LHCN-M2 (cell line): ENCODE results near the gene JPT2. TPM values are rescaled to one million over a fixed set of nuclear protein-coding genes. Genes with fewer than 3 reads are reported as not detected.

Experiments
- DNase-seq: peaks from one replicate; pipeline ENCODE4 v3.0.0-alpha.2; 2012; ENCODE audit warnings: low read depth
- total RNA-seq: library from RNA; depleted of rRNA; stranded (reverse); fragments of >200 nt; gene quantifications from 2 replicates; pipeline ENCODE4 v1.2.3, GENCODE V29; 2014

The JPT2 gene
- total RNA-seq, 1 experiment from 2014 or later = 59.1 TPM

GRCh38 chr16:1651974-1652312 lies 26.1 kb upstream of the JPT2 start:
- no peak for DNase-seq

- no peak for DNase-seq
Observed at GRCh38 chr16:1653023-1653422, 25.1 kb upstream of the JPT2 start.

- no peak for DNase-seq
Observed at GRCh38 chr16:1654505-1655268, 23.4 kb upstream of the JPT2 start.

- DNase-seq = no peak
Observed at GRCh38 chr16:1655269-1655807, 22.7 kb upstream of the JPT2 start.

- DNase-seq = no peak
Observed at GRCh38 chr16:1655909-1656807, 21.9 kb upstream of the JPT2 start.

GRCh38 chr16:1656808-1657617 lies 21.1 kb upstream of the JPT2 start:
- DNase-seq = no peak

- no peak for DNase-seq
Observed at GRCh38 chr16:1657841-1658240, 20.2 kb upstream of the JPT2 start.

- DNase-seq = no peak
Observed at GRCh38 chr16:1659031-1659430, 19.0 kb upstream of the JPT2 start.

GRCh38 chr16:1661826-1662225 lies 16.3 kb upstream of the JPT2 start:
- DNase-seq = peak; percentile 7

GRCh38 chr16:1662543-1662942 lies 15.5 kb upstream of the JPT2 start:
- DNase-seq = no peak

GRCh38 chr16:1665829-1666228 lies 12.2 kb upstream of the JPT2 start:
- no peak for DNase-seq

- DNase-seq = no peak
Observed at GRCh38 chr16:1666316-1666715, 11.8 kb upstream of the JPT2 start.

- no peak for DNase-seq
Observed at GRCh38 chr16:1667271-1667670, 10.8 kb upstream of the JPT2 start.

GRCh38 chr16:1667916-1668315 lies 10.2 kb upstream of the JPT2 start:
- no peak for DNase-seq

- DNase-seq = no peak
Observed at GRCh38 chr16:1668612-1669319, 9.3 kb upstream of the JPT2 start.

- no peak for DNase-seq
Observed at GRCh38 chr16:1669698-1670097, 8.4 kb upstream of the JPT2 start.

- no peak for DNase-seq
Observed at GRCh38 chr16:1670371-1670770, 7.7 kb upstream of the JPT2 start.

- DNase-seq = no peak
Observed at GRCh38 chr16:1670866-1671265, 7.2 kb upstream of the JPT2 start.

GRCh38 chr16:1673424-1674151 lies 4.5 kb upstream of the JPT2 start:
- DNase-seq = no peak

- DNase-seq = no peak
Observed at GRCh38 chr16:1674306-1674705, 3.8 kb upstream of the JPT2 start.
